GM19463 (cell line): Measurements from ENCODE around the gene PUS3.
"Not testable (repeated sequence)": the region's sequence is repeated elsewhere in the genome, so short reads cannot be mapped to it uniquely, and the experiment has no call there.

Experiments
- ATAC-seq: cut with Tn5 transposase; IDR thresholded peaks from one replicate; pipeline ENCODE4 v1.9.1; 2021; ENCODE audit warnings: mild to moderate bottlenecking, moderate library complexity; ENCODE audit not compliant: unreplicated experiment

PUS3 gene

DNA sequence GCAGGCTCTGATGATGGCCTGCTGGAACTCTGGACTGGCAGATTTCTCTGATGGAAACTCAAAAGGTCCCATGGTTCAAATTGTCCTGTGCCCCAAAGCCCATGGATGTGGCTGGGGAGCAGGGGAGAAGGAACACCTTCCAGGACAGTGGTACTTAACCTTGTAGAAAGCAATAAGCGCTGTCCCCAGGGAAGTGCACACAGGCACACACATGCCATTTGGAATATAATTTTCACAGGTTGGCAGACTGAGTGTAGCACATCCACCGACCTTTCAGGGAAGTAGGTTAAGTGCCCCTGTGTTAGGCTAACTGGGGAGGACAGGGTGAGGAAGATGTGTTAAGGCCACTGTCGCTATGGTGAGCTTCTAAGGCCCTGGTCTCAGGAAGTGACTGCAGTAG lies 19.1 kb upstream of the PUS3 start:
- no peak for ATAC-seq

- ATAC-seq = no peak
Measured at GRCh38 chr11:125921042-125921441, 18.0 kb upstream of the PUS3 start.

GRCh38 chr11:125918140-125918840 lies 15.3 kb upstream of the PUS3 start:
- ATAC-seq = no peak

DNA sequence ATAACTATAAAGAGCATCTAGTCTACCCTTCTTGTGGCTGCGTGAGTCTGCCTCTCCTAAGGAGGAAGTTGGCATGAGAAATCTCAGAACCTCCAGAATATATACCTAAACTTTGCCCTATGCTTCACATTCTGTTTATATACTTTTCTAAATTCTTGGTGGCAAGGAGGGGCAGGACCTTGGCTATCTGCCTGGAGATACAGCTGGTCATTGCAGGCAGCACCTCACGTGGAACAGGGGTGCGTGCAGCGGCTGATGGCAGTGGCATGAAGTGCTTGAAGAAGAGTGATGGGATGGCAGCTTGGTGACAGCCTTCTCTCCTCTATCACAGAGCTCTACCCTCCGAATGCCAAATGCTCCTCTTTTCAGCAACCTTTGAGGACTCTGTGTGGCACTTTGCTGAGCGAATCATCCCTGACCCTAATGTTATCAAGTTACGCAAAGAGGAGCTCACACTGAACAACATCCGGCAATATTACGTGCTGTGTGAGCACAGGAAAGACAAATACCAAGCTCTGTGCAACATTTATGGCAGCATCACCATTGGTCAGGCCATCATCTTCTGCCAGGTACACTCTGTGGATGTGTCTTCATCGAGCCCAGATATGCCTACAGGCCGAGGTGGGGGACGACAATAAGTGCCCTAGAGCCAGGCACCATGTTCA lies 13.8 kb upstream of the PUS3 start:
- ATAC-seq = no peak

- not testable (repeated sequence) for ATAC-seq
Measured at GRCh38 chr11:125914601-125915000, 11.6 kb upstream of the PUS3 start.

DNA sequence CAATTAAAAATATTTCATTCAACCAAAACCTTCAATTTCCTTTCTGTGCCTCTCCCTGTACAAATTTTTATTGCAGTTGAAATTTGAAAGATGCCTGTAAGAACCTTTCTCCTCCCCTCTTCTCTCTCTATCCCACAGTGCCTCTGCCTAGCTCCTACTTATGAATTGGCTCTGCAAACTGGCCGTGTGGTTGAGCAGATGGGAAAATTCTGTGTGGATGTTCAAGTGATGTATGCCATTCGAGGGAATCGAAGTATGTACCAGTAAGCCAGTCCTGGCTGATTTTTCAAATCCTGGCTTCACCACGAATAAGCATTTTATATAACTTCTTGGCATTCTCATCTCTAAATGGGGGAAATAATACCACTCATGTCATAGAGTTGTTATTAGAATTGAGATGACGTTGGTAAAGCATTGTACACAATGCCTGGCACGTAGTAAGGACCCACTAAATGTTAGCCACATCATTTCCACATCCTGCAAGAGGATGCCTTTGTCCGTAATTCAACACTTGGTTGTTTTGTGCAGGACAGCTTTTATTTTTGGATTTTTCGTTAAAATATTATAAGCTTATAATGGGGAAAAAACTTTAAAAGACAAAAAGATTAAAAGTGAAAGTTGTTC lies 7.3 kb upstream of the PUS3 start:
- ATAC-seq = no peak

- ATAC-seq = no peak
Measured at GRCh38 chr11:125904678-125905077, 1.7 kb upstream of the PUS3 start.

GRCh38 chr11:125903711-125904659 lies 979 bp upstream of the PUS3 start, which contains the start of gene DDX25:
DDX25 (plus strand) TSS chr11:125904508; CDS start chr11:125904518, 10 bp downstream.
- ATAC-seq = no peak

DNA sequence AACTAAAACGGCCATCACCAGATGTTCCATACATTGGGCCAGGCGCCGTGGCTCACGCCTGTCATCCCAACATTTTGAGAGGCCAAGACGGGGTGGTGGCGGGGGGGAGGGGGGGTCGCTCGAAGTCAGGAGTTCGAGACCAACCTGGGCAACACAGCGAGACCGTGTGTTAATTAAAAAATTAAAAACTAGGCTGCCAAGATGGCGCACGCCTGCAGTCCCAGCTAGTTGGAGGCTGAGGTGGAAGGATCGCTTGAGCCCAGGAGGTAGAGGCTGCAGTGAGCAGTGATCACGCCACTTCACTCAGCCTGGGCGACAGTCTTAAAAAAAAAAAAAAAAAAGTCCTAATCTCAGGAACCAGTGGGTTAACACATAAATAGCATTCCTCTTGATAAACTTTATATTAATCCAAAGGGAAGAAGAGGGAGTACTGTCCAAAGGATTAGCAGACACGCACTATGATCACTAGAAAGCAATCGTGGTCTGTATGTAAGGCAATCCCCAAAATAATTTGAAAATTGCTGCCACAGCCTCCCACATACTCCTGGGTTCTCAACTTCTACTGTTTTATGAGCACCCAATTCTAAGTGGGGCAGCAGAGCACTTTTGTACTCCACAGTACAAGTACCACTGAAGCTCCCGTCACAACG lies 604 bp downstream of the PUS3 start:
- ATAC-seq = no peak

GRCh38 chr11:125901872-125902271 lies 1.1 kb downstream of the PUS3 start:
- no peak for ATAC-seq

DNA sequence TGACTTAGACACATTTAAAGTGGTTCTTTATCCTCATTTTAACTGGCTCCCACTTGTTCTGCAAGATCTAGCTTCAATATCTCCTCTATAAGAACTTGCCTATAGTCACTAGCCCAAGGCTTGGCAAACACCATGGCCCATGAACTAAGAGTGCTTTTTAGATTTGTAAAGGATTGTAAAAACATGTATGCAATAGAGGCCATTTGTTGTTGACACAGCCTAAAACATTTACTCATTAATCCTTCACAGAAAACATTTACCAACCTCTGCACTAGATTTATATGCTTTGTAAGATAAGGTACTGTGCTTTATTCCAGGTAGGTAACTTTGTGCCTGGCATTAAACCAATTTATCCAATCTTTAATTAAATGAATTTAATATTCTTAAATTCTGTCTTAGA lies 10.0 kb downstream of the PUS3 start:
- ATAC-seq = no peak

- ATAC-seq = no peak
Measured at GRCh38 chr11:125892071-125892470, 10.9 kb downstream of the PUS3 start.

GRCh38 chr11:125890447-125891100 lies 12.4 kb downstream of the PUS3 start:
- no peak for ATAC-seq

DNA sequence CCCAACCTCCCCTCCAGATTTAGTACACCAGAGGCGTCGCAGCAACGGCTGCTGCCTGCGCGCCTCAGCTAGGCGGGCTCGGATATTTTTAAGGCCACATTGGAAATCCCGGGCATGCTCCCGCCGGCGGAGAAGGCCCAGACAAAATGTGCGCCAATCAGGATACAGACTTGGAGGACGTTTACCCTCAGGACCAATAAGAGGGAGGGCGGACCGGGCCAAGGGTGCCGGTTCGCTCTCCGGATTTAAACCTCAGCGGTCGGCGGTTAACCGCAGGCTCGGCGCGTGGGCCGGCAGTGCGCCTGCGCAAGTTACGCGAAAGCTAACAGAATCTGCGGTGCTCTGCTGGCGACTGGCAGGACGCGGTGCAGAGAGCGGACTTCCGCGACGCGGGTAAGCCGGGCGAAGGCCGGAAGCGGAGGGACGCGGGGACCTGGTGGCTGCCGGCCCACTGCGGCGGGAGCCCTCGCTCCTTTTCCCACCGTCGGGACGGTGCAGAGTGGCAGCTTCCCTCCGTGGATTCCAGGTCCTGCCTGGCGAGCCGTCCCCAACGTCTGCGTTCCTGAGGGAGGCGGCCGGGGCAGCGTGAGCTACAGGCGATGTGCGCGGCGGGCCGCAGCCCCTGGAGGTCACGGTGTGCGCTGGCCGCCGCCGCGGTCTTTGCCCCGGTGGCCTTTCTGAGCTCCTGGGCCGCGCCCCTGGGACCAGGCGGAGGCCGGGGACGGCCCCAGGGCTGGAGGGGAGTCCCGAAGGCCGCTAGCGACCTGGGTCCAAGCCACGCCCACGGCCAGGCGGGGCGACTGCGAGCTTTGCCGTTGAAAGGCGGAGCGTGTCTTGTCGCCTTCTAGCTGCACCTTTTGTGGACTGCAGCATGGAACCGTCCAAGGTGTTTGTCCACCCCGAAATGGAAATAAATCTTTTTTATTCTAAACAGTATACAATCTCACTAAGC lies 15.4 kb downstream of the PUS3 start, which contains the start of gene HYLS1:
Gene HYLS1, plus strand, starts transcription at position 296 of the 952 bp plus-strand sequence. CDS start 11,701 bp downstream, outside the sequence.
- peak; percentile 83 for ATAC-seq

- ATAC-seq = peak; percentile 13
Measured at GRCh38 chr11:125886997-125887372, 16.0 kb downstream of the PUS3 start.

- ATAC-seq = no peak
Measured at GRCh38 chr11:125883375-125883774, 19.6 kb downstream of the PUS3 start.

DNA sequence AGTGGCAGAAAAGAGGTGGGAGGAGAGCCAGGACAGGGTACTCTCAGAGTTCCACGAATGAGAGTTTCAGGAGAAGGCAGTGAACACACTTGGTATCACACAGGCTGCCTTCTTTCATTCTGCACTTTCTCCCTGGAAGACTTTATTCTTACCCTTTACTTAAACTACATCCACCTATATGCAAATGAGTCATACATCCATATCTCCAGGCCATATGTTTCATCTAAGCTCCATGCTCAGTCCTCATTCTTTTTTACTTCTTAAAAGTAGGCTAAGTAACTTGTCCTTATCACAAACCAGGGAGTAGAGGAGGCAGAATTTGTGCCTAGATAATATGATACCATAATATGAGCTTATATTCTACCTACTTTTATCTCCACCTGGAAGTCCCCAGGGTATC lies 21.7 kb downstream of the PUS3 start:
- ATAC-seq = no peak

- ATAC-seq = peak; percentile 95
Measured at GRCh38 chr11:125874556-125875124, 28.4 kb downstream of the PUS3 start.
